KMS-11 (cell line): ENCODE results near the gene RNF40.

ENCODE experiments used
- H2AFZ ChIP-seq: fragments of 200-600 bp; sonication (generic); 2 replicates; pipeline ENCODE4 v1.6.1; 2016; ENCODE audit warnings: antibody characterized with exemption, mixed run types, low read depth
- H3K27ac ChIP-seq: fragments of 200-600 bp; sonication (generic); 2 replicates; pipeline ENCODE4 v1.6.1; 2016; ENCODE audit warnings: mild to moderate bottlenecking, mixed run types
- H3K27me3 ChIP-seq: fragments of 200-600 bp; sonication (generic); 2 replicates; pipeline ENCODE4 v1.6.1; 2017; ENCODE audit warnings: mild to moderate bottlenecking, low read depth, mixed run types, moderate library complexity; ENCODE audit not compliant: insufficient read depth
- H3K36me3 ChIP-seq: fragments of 200-600 bp; sonication (generic); 2 replicates; pipeline ENCODE4 v1.6.1; 2017; ENCODE audit warnings: mild to moderate bottlenecking, mixed run types; ENCODE audit not compliant: insufficient read depth
- H3K4me1 ChIP-seq: fragments of 200-600 bp; sonication (generic); 2 replicates; pipeline ENCODE4 v1.6.1; 2016; ENCODE audit warnings: mild to moderate bottlenecking, low read depth, mixed run types; ENCODE audit not compliant: poor library complexity, severe bottlenecking
- H3K4me2 ChIP-seq: fragments of 200-600 bp; sonication (generic); 2 replicates; pipeline ENCODE4 v1.7.0; 2016; ENCODE audit warnings: mild to moderate bottlenecking, mixed run types
- H3K4me3 ChIP-seq: fragments of 200-600 bp; sonication (generic); IDR thresholded peaks from 2 replicates; pipeline ENCODE4 v1.6.1; 2017; ENCODE audit warnings: low read depth, low read length, mixed read lengths; ENCODE audit not compliant: insufficient read depth
- H3K79me2 ChIP-seq: fragments of 200-600 bp; sonication (generic); 2 replicates; pipeline ENCODE4 v1.6.1; 2016; ENCODE audit warnings: low read depth, mixed run types; ENCODE audit not compliant: insufficient read depth
- H3K9ac ChIP-seq: fragments of 200-600 bp; sonication (generic); 2 replicates; pipeline ENCODE4 v1.6.1; 2016; ENCODE audit warnings: mild to moderate bottlenecking, mixed run types
- H4K20me1 ChIP-seq: fragments of 200-600 bp; sonication (generic); 2 replicates; pipeline ENCODE4 v1.6.1; 2016; ENCODE audit warnings: mild to moderate bottlenecking, mixed run types; ENCODE audit not compliant: insufficient read depth
- CTCF ChIP-seq: fragments of 200-600 bp; sonication (generic); conservative IDR thresholded peaks from 2 replicates; pipeline ENCODE4 v1.6.1; 2017; ENCODE audit warnings: low read depth, mild to moderate bottlenecking, antibody characterized with exemption, low read length, moderate library complexity, mixed read lengths

The RNF40 gene

DNA sequence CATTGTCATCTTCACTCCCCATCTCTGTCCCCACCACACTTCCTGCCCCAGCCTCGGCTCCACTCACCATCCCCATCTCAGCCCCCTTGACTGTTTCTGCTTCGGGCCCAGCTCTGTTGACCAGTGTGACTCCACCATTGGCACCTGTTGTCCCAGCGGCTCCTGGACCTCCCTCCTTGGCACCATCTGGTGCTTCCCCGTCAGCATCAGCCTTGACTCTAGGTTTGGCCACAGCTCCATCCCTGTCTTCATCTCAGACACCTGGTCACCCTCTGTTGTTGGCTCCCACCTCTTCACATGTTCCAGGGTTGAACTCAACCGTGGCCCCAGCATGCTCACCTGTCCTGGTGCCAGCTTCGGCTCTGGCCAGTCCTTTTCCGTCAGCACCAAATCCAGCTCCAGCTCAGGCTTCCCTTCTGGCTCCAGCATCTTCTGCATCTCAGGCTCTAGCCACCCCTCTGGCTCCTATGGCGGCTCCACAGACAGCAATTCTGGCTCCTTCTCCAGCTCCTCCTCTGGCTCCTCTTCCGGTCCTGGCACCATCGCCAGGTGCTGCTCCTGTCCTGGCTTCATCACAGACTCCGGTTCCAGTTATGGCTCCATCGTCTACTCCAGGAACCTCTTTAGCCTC, 38.3 kb upstream of the RNF40 start:
- Histone ChIP-seq H3K4me1 (peaks cover 18% of the 10 kb centered on the region), H3K27ac (no peak overlapping the region), H3K36me3 (peaks cover 37% of the 10 kb centered on the region; the same call in 1 of the 2 replicates), H3K4me2 (no peak overlapping the region), H3K27me3 (no peaks in the 10 kb centered on the region), H3K79me2 (peaks cover 8% of the 10 kb centered on the region; the same call in 1 of the 2 replicates), H2AFZ (no peak overlapping the region), H3K4me3 (no peak overlapping the region), H3K9ac (no peak overlapping the region), H4K20me1 (no peaks in the 10 kb centered on the region)
- TF ChIP-seq CTCF: no peak

DNA sequence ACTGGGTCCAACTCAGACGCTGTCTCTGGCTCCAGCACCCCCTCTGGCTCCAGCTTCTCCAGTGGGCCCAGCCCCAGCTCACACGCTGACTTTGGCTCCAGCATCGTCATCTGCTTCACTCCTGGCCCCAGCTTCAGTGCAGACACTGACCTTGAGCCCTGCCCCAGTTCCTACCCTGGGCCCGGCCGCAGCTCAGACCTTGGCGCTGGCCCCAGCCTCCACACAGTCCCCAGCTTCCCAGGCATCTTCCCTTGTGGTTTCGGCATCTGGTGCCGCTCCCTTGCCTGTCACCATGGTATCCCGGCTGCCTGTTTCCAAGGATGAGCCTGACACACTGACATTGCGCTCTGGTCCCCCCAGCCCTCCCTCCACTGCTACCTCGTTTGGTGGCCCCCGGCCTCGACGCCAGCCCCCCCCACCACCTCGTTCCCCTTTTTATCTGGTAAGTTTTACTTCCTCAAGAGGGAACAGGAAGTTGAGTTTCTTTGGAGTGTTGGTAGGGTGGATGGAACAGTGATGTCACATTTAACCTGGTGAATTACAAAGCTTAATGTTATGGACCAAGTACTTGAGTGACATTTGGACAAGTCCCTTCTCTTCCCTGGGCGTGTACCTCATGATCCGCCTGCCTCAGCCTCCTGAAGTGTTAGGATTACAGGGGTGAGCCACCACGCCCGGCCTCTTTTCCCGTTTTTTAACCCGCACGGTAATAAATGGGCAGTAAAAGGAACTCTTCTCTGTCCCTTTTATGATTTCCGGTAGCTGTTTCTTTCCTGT, 37.3 kb upstream of the RNF40 start:
- Histone ChIP-seq H3K4me2 (no peak overlapping the region), H3K36me3 (peaks cover 38% of the 10 kb centered on the region; the same call in 1 of the 2 replicates), H2AFZ (no peak overlapping the region), H3K9ac (no peak overlapping the region), H3K4me3 (no peak overlapping the region), H3K4me1 (peaks cover 20% of the 10 kb centered on the region), H3K27me3 (no peaks in the 10 kb centered on the region), H3K27ac (no peak overlapping the region), H3K79me2 (peaks cover 6% of the 10 kb centered on the region; the same call in 1 of the 2 replicates), H4K20me1 (no peaks in the 10 kb centered on the region)
- TF ChIP-seq CTCF: no peak

DNA sequence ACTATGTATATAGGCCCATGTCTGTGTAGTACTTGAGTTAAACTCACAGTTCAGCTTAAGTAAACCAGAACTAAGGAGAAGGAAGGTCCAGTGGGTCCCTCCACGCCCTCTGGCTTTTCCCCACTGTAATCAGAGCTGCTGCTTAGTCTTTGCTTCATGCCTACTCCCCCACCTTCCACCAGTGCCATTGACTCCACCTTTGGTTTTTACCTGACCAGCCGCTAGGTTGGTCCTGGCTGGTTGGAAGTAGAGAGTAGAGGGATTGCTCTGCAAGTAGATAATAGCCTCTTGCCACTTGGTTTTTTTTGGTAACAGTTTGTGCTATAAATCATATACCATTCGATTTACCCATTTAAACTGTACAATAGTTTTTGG, 36.7 kb upstream of the RNF40 start:
- Histone ChIP-seq H3K36me3 (peaks cover 32% of the 10 kb centered on the region; the same call in 1 of the 2 replicates), H4K20me1 (no peaks in the 10 kb centered on the region), H3K4me2 (no peak overlapping the region), H3K4me3 (no peak overlapping the region), H3K27ac (no peak overlapping the region), H2AFZ (no peak overlapping the region), H3K27me3 (no peaks in the 10 kb centered on the region), H3K9ac (no peak overlapping the region), H3K79me2 (peaks cover 3% of the 10 kb centered on the region; the same call in 1 of the 2 replicates), H3K4me1 (peaks cover 22% of the 10 kb centered on the region)
- TF ChIP-seq CTCF: no peak

DNA sequence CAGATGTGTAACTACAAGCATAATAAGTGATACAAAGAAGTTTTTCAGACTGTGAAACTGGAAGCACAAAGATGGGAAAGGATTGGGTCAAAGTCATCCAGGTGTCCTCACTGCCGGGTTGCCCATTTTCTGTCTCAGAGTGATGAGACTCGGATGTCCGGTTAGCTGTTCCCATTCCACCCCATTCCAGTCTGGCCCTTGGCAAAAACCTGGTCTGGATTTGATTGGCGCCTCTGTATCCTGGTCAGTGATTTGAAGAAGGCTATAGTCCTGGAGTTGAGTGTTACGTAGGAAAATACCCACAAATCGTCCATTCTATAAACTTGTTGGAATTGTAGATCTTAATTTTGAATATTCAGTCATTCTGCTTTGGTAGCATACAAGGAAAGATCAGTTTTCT, 33.8 kb upstream of the RNF40 start:
- Histone ChIP-seq H3K9ac (no peak overlapping the region), H3K4me3 (no peak overlapping the region), H4K20me1 (no peaks in the 10 kb centered on the region), H3K4me1 (peaks cover 22% of the 10 kb centered on the region), H3K4me2 (no peak overlapping the region), H3K36me3 (peaks cover 18% of the 10 kb centered on the region; the same call in 1 of the 2 replicates), H3K27me3 (no peaks in the 10 kb centered on the region), H2AFZ (no peak overlapping the region), H3K27ac (no peak overlapping the region), H3K79me2 (no peaks in the 10 kb centered on the region)
- TF ChIP-seq CTCF: no peak
